ENCODE measurements around the gene ELOF1. TPM values are rescaled to one million over a fixed set of nuclear protein-coding genes. Genes with fewer than 3 reads are reported as not detected.

The ELOF1 gene
- total and polyA plus RNA-seq, 12 donors, result 24.9 to 91.0 (median 31.7) TPM

DNA sequence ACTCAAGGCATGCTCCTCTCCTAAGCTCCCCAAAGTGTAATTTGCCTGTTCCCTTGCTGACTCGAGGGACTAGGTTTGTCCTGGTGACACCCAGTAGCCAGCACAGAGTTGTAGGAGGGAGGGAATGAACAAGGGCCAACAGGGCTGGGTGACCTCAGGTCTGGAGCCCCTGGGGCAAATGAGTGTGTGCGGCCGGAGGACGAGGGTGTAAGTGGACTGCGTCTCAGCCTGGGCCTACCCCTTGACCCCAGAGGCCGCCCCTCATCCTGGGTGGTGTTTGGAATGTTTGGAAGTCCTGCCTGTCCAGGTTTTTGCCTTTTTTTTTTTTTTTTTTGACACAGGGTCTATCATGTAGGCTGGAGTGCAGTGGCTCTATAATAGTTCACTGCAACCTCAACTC, 52.1 kb downstream of the ELOF1 start:
- intact Hi-C loops (cut with DNase I), result no loop called here
- Histone ChIP-seq H3K9me3 (no peaks in the 10 kb centered on the region), H3K27me3 (no peaks in the 10 kb centered on the region), H3K4me1 (peaks cover 0 to 16% (median 11%) of the 10 kb centered on the region in 9 donors), H3K4me3 (no peak overlapping the region), H3K27ac (no peak overlapping the region), H3K36me3 (peaks cover 0 to 43% (median 9%) of the 10 kb centered on the region in 9 donors)
- WGBS, 2 donors, result 89 to 93% methylated on average over 6 of the region's 6 CpGs
- TF ChIP-seq, protein P1, sequence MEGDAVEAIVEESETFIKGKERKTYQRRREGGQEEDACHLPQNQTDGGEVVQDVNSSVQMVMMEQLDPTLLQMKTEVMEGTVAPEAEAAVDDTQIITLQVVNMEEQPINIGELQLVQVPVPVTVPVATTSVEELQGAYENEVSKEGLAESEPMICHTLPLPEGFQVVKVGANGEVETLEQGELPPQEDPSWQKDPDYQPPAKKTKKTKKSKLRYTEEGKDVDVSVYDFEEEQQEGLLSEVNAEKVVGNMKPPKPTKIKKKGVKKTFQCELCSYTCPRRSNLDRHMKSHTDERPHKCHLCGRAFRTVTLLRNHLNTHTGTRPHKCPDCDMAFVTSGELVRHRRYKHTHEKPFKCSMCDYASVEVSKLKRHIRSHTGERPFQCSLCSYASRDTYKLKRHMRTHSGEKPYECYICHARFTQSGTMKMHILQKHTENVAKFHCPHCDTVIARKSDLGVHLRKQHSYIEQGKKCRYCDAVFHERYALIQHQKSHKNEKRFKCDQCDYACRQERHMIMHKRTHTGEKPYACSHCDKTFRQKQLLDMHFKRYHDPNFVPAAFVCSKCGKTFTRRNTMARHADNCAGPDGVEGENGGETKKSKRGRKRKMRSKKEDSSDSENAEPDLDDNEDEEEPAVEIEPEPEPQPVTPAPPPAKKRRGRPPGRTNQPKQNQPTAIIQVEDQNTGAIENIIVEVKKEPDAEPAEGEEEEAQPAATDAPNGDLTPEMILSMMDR (IDR thresholded peaks at IDR 0.05), result no peak
- DNase-seq (no peak), ATAC-seq (no peak)

DNA sequence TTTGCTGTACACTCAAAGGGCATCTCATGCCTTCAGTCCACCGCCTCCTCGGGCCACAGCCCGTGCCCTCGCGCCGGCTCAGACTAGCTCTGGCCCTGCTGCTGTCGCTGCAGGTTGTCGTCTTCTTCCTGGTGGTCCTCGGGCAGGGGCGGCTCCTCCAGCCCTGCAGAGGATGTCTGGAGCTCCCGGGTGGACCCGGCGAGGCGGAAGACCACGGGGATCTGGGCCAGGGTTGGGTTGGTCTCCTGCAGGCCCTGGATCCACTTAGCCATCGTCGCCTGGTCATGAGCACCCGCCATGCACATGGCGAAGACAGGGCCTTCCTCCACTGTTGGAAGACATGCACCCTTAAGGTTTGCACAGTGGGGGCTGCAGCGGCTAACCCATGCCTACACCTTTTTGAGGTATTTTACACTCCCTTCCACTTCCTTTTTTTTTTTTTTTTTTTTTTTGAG, 52.9 kb downstream of the ELOF1 start:
- DNase-seq (peak in 1 of 2 donors; percentile 52), ATAC-seq (peak; percentile 10 to 48 (median 32))
- Histone ChIP-seq H3K9me3 (no peaks in the 10 kb centered on the region), H3K36me3 (peaks cover 0 to 35% (median 2%) of the 10 kb centered on the region in 9 donors), H3K4me3 (peak overlapping the region; percentile 70 to 100 (median 98)), H3K4me1 (peaks cover 0 to 16% (median 11%) of the 10 kb centered on the region in 9 donors), H3K27me3 (no peaks in the 10 kb centered on the region), H3K27ac (peak overlapping the region; percentile 21 to 99 (median 96))
- WGBS, 2 donors, result 28 to 31% methylated on average over 20 of the region's 20 CpGs
- TF ChIP-seq, protein P1 (IDR thresholded peaks at IDR 0.05), result no peak
- intact Hi-C loops (cut with DNase I), result no loop called here

DNA sequence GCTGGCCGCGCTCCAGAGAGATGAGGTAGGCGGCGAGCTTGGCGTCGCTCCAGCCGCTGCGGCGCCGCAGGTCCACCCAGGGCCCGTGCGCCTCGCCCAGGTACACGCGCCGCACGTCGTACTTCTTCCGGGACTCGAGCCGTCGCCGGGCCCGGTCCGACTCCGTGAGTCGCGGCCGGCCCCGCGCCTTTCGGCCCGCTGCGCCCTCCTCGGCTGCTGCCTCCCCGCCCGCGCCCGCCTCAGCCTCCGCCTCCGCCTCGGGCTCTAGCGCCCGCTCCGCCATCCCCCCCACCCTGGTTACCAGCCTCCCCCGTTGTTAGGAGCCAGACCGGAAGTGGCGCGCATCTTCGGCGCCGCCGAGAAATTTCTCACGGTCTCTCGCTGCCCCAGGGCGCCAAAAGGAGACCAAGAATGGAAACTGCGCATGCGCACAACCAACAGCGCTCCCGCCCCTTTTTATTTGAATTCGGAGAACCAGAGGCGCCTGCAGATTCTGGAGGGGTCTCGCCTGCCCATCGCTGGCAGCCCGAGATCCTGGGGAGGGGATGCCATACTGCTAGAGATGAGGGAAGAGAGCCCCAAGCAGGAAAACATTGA, 53.4 kb downstream of the ELOF1 start, which contains the start of gene ZNF653:
TSS of gene ZNF653 (minus strand) at position 336 of the 597 bp plus-strand sequence. CDS start at position 283, 53 bp downstream.
- ATAC-seq, result peak; percentile 76 to 91 (median 88)
- WGBS, 2 donors, result 0% methylated on average over 48 to 64 of the region's 65 CpGs
- Histone ChIP-seq H3K4me3 (peak within 1 kb of the TSS; percentile 70 to 100 (median 98)), H3K27me3 (no peaks in the 10 kb centered on the region), H3K36me3 (peaks cover 0 to 30% (median 0%) of the 10 kb centered on the region in 9 donors), H3K9me3 (no peaks in the 10 kb centered on the region), H3K4me1 (peaks cover 0 to 16% (median 11%) of the 10 kb centered on the region in 9 donors), H3K27ac (peak within 1 kb of the TSS; percentile 93 to 99 (median 96))
- DNase-seq, result peak; percentile 94
- intact Hi-C loops (cut with DNase I), result loop anchor here in 3 of 10 donors (1.0 to 2.0 kb wide), 3 partner anchors 23 to 24 kb away; partner anchors contain the start of gene ECSIT (in 2 of the 3)
- TF ChIP-seq, protein P1 (IDR thresholded peaks at IDR 0.05), result no peak

DNA sequence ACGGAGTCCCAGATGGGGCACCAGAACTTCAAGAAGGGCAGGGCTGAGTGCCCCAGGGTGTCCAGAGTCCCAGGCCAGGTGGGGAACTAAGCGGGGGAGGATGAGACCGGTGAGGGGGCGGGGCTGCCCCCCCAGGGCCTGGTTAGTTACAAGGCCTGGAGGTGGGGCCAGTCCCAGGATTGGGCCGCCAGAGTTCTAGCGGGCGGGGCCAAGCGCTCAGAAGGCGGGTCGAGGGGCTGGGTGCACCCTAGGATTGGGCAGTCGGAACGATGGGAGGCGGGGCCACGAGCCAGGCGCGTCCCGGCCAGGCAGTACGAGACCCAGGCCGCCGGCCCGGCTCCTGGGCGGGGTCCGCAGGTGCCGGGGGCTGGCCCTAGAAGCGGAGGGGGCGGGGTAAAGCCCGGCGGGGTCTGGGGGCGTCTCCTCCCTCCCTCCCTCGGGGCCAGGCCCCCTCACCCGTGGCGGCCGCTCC, 54.0 kb downstream of the ELOF1 start:
- intact Hi-C loops (cut with DNase I), result loop anchor here in 3 of 10 donors (1.0 to 2.0 kb wide), 3 partner anchors 23 to 24 kb away; partner anchors contain the start of gene ECSIT (in 2 of the 3)

More for the DNA sequence above, 54.0 kb downstream of the ELOF1 start:
- peak overlapping the region; percentile 93 to 99 (median 96) for H3K27ac ChIP-seq
- ATAC-seq (peak; percentile 94 to 97 (median 96)), DNase-seq (peak; percentile 97 to 98)
- H3K4me3 ChIP-seq, result peak overlapping the region; percentile 70 to 100 (median 98)
- no peaks in the 10 kb centered on the region for H3K9me3 ChIP-seq
- H3K36me3 ChIP-seq, result peaks cover 0 to 24% (median 0%) of the 10 kb centered on the region in 9 donors
- TF ChIP-seq, protein P1 (IDR thresholded peaks at IDR 0.05), result no peak
- H3K4me1 ChIP-seq, result peaks cover 0 to 16% (median 11%) of the 10 kb centered on the region in 9 donors
- 0 to 2% methylated on average over 31 to 33 of the region's 33 CpGs for WGBS, 2 donors
- no peaks in the 10 kb centered on the region for H3K27me3 ChIP-seq
